SK-N-MC (cell line): ENCODE data around the gene PDP2.

ENCODE experiments used
- EZH2 ChIP-seq: fragments of 200-600 bp; sonication (generic); IDR thresholded peaks from one replicate; pipeline ENCODE4 v1.6.1; 2017; ENCODE audit warnings: antibody characterized with exemption
- POLR2AphosphoS5 ChIP-seq: IDR thresholded peaks from 2 replicates; pipeline ENCODE4 v1.6.1; 2012; ENCODE audit warnings: mild to moderate bottlenecking, low read depth, low read length, borderline replicate concordance

GRCh38 chr16:66878067-66878466 lies 2.2 kb upstream of the PDP2 start:
- TF ChIP-seq EZH2, result no peak
- no peak for TF ChIP-seq POLR2AphosphoS5
